ENCODE measurements around the gene CBX7. TPM values are rescaled to one million over a fixed set of nuclear protein-coding genes. Genes with fewer than 3 reads are reported as not detected.

Gene CBX7
- total RNA-seq, 1 donor from 2014 or later = 12.7 TPM

- Mint-ChIP-seq H3K27me3 (ENCODE audit: insufficient read depth) (peaks cover 7% of the 10 kb centered on the region), H3K27ac (peak overlapping the region; percentile 52), H3K4me1 (ENCODE audit: low read depth) (peaks cover 51% of the 10 kb centered on the region), H3K4me3 (peak overlapping the region; percentile 33), H3K9me3 (no peaks in the 10 kb centered on the region), H3K36me3 (ENCODE audit: low read depth) (peaks cover 5% of the 10 kb centered on the region)
- peak; percentile 39 for DNase-seq (ENCODE audit: low spot score)
- intact Hi-C loops (cut with micrococcal nuclease) = no loop called here
Measured at GRCh38 chr22:39148727-39149535, 3.5 kb downstream of the CBX7 start.

- H3K4me3 Mint-ChIP-seq = peak overlapping the region; percentile 33
- H3K27ac Mint-ChIP-seq = peak overlapping the region; percentile 52
- no peak for DNase-seq (ENCODE audit: low spot score)
- H3K27me3 Mint-ChIP-seq (ENCODE audit: insufficient read depth) = no peaks in the 10 kb centered on the region
- peaks cover 5% of the 10 kb centered on the region for H3K36me3 Mint-ChIP-seq (ENCODE audit: low read depth)
- intact Hi-C loops (cut with micrococcal nuclease) = no loop called here
- H3K4me1 Mint-ChIP-seq (ENCODE audit: low read depth) = peaks cover 49% of the 10 kb centered on the region
- H3K9me3 Mint-ChIP-seq = no peaks in the 10 kb centered on the region
Measured at GRCh38 chr22:39148026-39148726, 4.3 kb downstream of the CBX7 start.

- Mint-ChIP-seq H3K27me3 (ENCODE audit: insufficient read depth) (no peaks in the 10 kb centered on the region), H3K4me3 (peak overlapping the region; percentile 5), H3K9me3 (no peaks in the 10 kb centered on the region), H3K4me1 (ENCODE audit: low read depth) (peaks cover 49% of the 10 kb centered on the region), H3K27ac (no peak overlapping the region), H3K36me3 (ENCODE audit: low read depth) (peaks cover 5% of the 10 kb centered on the region)
- intact Hi-C loops (cut with micrococcal nuclease) = no loop called here
- DNase-seq (ENCODE audit: low spot score) = no peak
Measured at GRCh38 chr22:39147335-39148025, 5.0 kb downstream of the CBX7 start.

DNA sequence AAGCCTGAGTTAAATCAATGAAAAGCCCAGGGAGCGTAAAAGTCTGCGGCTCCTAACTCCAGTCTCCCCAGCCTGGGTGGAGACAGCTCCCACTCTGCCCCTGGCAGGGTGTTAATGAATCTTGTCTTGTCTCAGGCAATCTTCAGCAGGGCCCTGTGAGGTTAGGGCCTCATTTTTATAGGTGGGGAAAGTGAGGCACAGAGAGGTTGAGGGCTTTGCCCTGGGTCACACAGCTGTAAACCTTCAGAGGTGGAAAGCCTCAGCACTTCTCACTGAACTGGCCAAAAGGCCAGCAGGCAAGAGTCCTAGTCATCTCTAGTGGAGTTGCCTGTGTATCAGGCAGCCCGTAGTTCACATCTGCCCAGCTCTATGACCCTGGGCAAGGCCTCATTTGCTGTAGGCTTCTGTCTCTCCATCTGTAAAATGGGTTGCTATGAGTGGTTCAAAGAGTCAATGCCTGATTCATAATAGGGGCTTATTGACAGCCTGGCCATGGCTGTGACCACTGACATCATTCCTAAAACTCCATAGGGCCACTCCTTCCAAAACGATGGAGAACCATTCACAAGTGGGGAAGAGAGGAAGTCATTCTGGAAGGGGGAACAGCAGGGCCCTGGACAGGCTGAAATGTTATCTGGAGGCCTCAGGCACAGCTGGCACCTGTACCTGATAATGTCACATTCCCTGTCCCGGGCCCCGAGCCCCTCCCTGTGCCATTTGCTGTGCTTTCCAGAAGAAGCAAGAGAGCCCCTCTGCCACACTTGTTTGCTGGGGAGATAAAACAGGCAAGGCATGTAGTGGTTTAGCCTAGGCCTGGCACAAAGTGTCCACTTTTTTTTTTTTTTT is 6.0 kb downstream of the CBX7 start:
- DNase-seq (ENCODE audit: low spot score) = no peak
- Mint-ChIP-seq H3K4me1 (ENCODE audit: low read depth) (peaks cover 48% of the 10 kb centered on the region), H3K27me3 (ENCODE audit: insufficient read depth) (no peaks in the 10 kb centered on the region), H3K9me3 (no peaks in the 10 kb centered on the region), H3K27ac (peak overlapping the region; percentile 85), H3K4me3 (peak overlapping the region; percentile 82), H3K36me3 (ENCODE audit: low read depth) (peaks cover 5% of the 10 kb centered on the region)
- intact Hi-C loops (cut with micrococcal nuclease) = no loop called here

GRCh38 chr22:39144101-39144767 is 8.2 kb downstream of the CBX7 start:
- Mint-ChIP-seq H3K4me1 (ENCODE audit: low read depth) (peaks cover 26% of the 10 kb centered on the region), H3K4me3 (peak overlapping the region; percentile 93), H3K27me3 (ENCODE audit: insufficient read depth) (no peaks in the 10 kb centered on the region), H3K9me3 (no peaks in the 10 kb centered on the region), H3K27ac (peak overlapping the region; percentile 94), H3K36me3 (ENCODE audit: low read depth) (peaks cover 3% of the 10 kb centered on the region)
- DNase-seq (ENCODE audit: low spot score) = peak; percentile 69
- intact Hi-C loops (cut with micrococcal nuclease) = loop anchor here (1.0 kb wide), 1 partner anchor 8 kb away; the partner anchor contains the start of gene CBX7

DNA sequence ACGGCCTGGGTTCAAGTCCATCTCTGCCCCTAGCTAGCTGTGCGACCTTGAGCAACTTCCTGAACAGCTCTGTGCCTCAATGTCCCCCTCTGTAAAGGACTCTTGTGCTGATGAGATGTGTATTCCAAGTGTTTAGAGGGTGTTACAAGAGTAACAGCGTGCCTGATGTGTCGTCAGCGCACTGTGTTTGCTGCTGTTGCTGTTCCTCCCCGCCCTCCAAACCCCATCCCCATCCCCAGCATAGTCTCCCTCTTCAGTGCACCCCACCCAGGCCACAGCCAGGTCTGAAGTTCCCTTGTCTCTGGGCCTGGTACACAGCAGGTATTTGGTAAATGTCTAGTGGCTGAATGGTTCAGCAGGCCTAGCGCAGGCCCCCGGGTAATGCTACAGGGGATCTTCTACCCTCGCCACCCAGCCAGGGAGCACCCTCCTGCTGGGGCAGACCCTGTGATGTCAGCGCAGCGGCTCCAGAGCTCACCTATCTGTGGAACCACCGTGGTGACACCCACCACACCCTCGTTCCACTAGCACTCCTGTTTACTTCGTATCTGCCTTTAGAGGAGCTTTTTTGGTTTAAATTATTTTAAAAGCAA is 10.3 kb downstream of the CBX7 start:
- Mint-ChIP-seq H3K27me3 (ENCODE audit: insufficient read depth) (no peaks in the 10 kb centered on the region), H3K36me3 (ENCODE audit: low read depth) (no peaks in the 10 kb centered on the region), H3K4me3 (no peak overlapping the region), H3K9me3 (no peaks in the 10 kb centered on the region), H3K4me1 (ENCODE audit: low read depth) (peaks cover 24% of the 10 kb centered on the region), H3K27ac (no peak overlapping the region)
- DNase-seq (ENCODE audit: low spot score) = no peak
- intact Hi-C loops (cut with micrococcal nuclease) = no loop called here

- no peak overlapping the region for H3K4me3 Mint-ChIP-seq
- H3K4me1 Mint-ChIP-seq (ENCODE audit: low read depth) = peaks cover 14% of the 10 kb centered on the region
- no peaks in the 10 kb centered on the region for H3K36me3 Mint-ChIP-seq (ENCODE audit: low read depth)
- no peak overlapping the region for H3K27ac Mint-ChIP-seq
- H3K9me3 Mint-ChIP-seq = no peaks in the 10 kb centered on the region
- H3K27me3 Mint-ChIP-seq (ENCODE audit: insufficient read depth) = peaks cover 2% of the 10 kb centered on the region
- no peak for DNase-seq (ENCODE audit: low spot score)
- intact Hi-C loops (cut with micrococcal nuclease) = no loop called here
Measured at GRCh38 chr22:39139933-39140332, 12.5 kb downstream of the CBX7 start.

DNA sequence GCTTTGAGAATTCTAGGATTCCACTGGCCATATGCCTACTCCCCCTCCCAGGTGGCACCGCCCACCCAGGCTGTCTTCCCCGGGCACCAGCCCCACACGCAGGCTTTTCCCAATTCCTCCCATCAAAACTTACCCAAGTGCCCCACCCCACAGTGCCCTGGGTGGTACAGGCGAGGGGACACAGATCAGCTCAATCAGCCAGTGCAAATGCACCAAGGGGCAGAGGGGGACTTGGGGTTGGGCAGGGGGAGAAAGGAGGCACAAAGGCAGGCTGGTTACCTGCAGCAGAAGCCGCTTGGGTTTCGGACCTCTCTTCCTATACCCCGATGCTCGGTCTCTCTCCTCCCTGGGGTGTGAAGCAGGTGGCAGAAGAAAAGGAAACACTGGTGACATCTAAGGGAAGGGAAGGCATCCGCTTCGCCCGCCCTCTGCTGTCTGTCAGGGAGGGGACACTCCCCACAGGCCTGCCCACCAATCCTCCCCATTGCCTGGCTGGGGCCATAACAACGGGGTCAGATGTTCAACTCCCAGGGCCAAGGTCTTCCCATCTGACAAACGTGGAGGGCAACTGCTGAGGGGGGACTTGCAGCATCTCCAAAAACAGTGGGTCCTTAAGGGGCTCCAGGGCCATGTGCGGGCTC is 14.0 kb downstream of the CBX7 start:
- Mint-ChIP-seq H3K4me1 (ENCODE audit: low read depth) (peaks cover under 1% of the 10 kb centered on the region), H3K27ac (no peak overlapping the region), H3K9me3 (no peaks in the 10 kb centered on the region), H3K27me3 (ENCODE audit: insufficient read depth) (peaks cover 2% of the 10 kb centered on the region), H3K36me3 (ENCODE audit: low read depth) (no peaks in the 10 kb centered on the region), H3K4me3 (no peak overlapping the region)
- intact Hi-C loops (cut with micrococcal nuclease) = no loop called here
- no peak for DNase-seq (ENCODE audit: low spot score)

DNA sequence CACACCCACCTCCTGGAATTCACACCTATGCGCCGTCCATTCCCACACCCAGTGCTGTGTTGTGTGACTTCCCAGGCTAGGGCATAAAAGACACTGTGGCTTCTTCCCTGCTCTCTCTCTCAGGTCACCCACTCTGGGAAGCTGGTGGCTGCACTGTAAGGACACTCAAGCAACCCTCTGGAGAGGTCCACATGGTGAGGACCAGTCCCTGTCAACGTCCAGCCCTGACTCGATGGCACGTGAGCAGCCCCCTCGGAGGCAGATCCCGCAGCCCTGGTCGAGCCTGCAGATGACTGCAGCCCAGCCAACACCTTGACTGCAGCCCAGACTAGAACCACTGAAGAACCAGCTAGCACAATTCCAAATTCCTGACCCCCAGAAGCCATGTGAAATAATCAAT is 16.2 kb downstream of the CBX7 start:
- peaks cover 2% of the 10 kb centered on the region for H3K27me3 Mint-ChIP-seq (ENCODE audit: insufficient read depth)
- intact Hi-C loops (cut with micrococcal nuclease) = no loop called here
- no peak overlapping the region for H3K27ac Mint-ChIP-seq
- no peak overlapping the region for H3K4me3 Mint-ChIP-seq
- H3K4me1 Mint-ChIP-seq (ENCODE audit: low read depth) = peaks cover 6% of the 10 kb centered on the region
- H3K36me3 Mint-ChIP-seq (ENCODE audit: low read depth) = no peaks in the 10 kb centered on the region
- H3K9me3 Mint-ChIP-seq = no peaks in the 10 kb centered on the region
- no peak for DNase-seq (ENCODE audit: low spot score)

- Mint-ChIP-seq H3K4me1 (ENCODE audit: low read depth) (peaks cover 7% of the 10 kb centered on the region), H3K9me3 (no peaks in the 10 kb centered on the region), H3K27ac (no peak overlapping the region), H3K36me3 (ENCODE audit: low read depth) (no peaks in the 10 kb centered on the region), H3K27me3 (ENCODE audit: insufficient read depth) (peaks cover 2% of the 10 kb centered on the region), H3K4me3 (no peak overlapping the region)
- DNase-seq (ENCODE audit: low spot score) = no peak
- intact Hi-C loops (cut with micrococcal nuclease) = no loop called here
Measured at GRCh38 chr22:39135092-39135896, 17.2 kb downstream of the CBX7 start.

Measured in activated T-helper 1 cell treated with anti-CD3 and anti-CD28 coated beads, Interleukin-12 subunit alpha, Interleukin-12 subunit beta, Interleukin-2, Interleukin-4 antibody, amounts not matched to agents 30 ng/mL and 10 ng/mL and 1 ng/mL, durations not matched to agents 14 hours and 24 hours and 36 hours (primary cell).